PFSK-1 (cell line): ENCODE results near the gene SLC2A13.

Experiments used
- POLR2AphosphoS5 ChIP-seq: IDR thresholded peaks from 2 replicates; pipeline ENCODE4 v1.6.1; 2012; ENCODE audit warnings: low read depth, mild to moderate bottlenecking, control low read depth, low read length, moderate library complexity
- REST ChIP-seq, 2 experiments: IDR thresholded peaks; 2 replicates each; pipeline versions ENCODE4 v1.6.1 to v1.8.0; 2011 to 2012; ENCODE audit warnings: low read depth in 2 of 2, low read length in 2 of 2, control low read depth in 1 of 2, inconsistent platforms in 1 of 2, mild to moderate bottlenecking in 1 of 2, moderate library complexity in 1 of 2; ENCODE audit not compliant: insufficient read depth in 1 of 2
- SIN3A ChIP-seq: IDR thresholded peaks from 2 replicates; pipeline ENCODE4 v1.6.1; 2012; ENCODE audit warnings: mild to moderate bottlenecking, low read length, moderate library complexity, borderline replicate concordance; ENCODE audit not compliant: insufficient read depth
- TAF1 ChIP-seq: IDR thresholded peaks from 2 replicates; pipeline ENCODE4 v1.6.1; 2012; ENCODE audit warnings: low read length, control low read depth, borderline replicate concordance; ENCODE audit not compliant: insufficient read depth

GRCh38 chr12:39772821-39773259 is 333.0 kb downstream of the SLC2A13 start:
- TF ChIP-seq POLR2AphosphoS5 (no peak), REST (IDR thresholded peaks at IDR 0.05; ENCODE audit: insufficient read depth in 1 of 2, low read depth in 2 of 2, low read length in 2 of 2) (no peak), TAF1 (no peak), SIN3A (no peak)
